ENCODE data around the gene UBE2G2.

Gene UBE2G2

DNA sequence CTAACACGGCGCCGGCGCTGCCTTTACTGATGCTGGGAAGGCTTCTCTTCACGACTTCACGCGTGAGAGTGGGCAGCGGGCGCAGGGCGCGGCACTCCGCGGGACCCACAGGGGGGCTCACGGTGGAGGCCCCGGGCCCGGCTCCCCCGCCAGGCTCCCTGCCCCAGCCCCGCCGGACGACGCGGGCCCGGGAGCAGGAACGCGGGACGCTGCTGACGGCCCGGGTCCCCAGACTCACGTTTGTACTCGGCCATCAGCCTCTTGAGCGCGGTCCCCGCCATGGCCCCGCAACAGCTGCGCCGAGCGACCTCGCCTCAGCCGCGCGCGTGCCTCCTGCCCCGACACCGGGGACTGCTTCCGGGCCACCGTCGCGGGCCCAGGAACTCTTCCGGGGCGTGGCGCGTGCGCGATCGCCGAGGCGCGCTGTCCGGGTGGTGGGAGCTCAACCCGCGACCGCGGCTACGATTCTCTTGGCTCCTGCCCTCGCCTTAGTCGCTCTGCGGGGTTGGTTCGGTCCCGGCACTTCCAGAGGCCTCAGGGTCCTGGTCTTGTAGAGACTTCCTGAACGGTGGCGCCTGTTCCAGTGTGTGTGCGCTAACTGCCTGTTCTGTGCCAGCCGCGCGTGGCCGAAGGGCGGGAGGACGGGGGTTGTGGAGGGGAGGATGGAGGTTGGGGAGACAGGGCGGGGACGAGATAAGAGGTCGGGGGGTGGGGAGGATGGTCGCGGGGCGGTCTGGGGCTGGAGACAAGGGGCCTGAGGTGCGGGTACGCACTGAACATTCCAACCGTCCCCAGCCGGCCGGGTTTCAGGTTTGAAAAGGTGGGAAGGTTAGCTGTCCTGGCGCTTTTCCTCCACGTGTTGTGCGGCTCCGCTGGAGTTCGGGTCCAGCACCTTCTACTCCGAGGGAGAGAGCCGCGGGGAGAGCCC, at the start of gene UBE2G2:
Gene UBE2G2 (minus strand): TSS at position 353 of the 928 bp plus-strand sequence. CDS start 72 bp downstream, at position 281.
- FAIRE-seq (no peak), DNase-seq (ENCODE audit: insufficient read length, low spot score) (peak; percentile 98)
- peak; percentile 95 for TF ChIP-seq POLR2A (IDR thresholded peaks at IDR 0.05; ENCODE audit: low read depth, low read length)

DNA sequence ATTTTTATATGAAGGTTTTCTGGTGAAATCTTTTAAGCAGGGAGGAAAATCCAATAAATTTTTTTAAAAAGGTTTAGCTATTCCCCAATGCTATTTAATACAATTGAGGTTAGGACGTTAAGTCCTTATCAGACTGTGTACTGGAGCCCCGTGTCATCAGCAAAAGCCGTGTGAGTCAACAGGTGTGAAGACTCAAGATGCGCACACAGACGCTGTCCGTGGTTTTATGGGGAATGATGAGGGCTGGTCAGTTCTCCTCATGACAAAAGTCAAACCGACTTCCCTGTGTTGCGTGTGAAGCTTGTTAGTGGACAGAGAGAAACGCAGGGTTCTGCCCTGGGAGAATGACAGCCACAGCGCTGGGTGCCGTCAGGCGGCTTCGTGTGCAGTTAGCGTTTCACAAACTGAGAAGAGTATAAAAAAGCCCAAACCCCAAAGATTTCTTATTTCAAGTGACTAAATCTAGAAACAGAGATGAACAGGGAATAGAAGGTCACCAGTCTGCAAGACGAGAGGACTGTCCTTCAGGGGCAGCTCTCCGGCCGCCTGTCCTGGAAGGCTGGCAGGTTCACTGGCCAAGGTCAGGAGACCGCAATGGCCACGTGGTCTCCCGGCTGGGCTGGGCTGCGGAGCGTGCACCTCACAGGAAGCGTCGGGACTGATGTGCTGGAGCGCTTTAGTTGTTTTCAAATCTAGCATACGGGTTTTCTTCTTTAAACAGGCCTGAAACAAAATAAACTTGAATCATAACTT, 49.5 kb upstream of the UBE2G2 start:
- no peak for TF ChIP-seq POLR2A (IDR thresholded peaks at IDR 0.05; ENCODE audit: low read depth, low read length)
- DNase-seq (ENCODE audit: insufficient read length, low spot score) (no peak), FAIRE-seq (no peak)

- FAIRE-seq (no peak), DNase-seq (ENCODE audit: insufficient read length, low spot score) (no peak)
- no peak for TF ChIP-seq POLR2A (IDR thresholded peaks at IDR 0.05; ENCODE audit: low read depth, low read length)
Observed at GRCh38 chr21:44850208-44850800, 48.7 kb upstream of the UBE2G2 start.

- DNase-seq (ENCODE audit: insufficient read length, low spot score) (no peak), FAIRE-seq (no peak)
- no peak for TF ChIP-seq POLR2A (IDR thresholded peaks at IDR 0.05; ENCODE audit: low read depth, low read length)
Observed at GRCh38 chr21:44849616-44850130, 48.1 kb upstream of the UBE2G2 start.

GRCh38 chr21:44848821-44849521, 47.4 kb upstream of the UBE2G2 start:
- no peak for TF ChIP-seq POLR2A (IDR thresholded peaks at IDR 0.05; ENCODE audit: low read depth, low read length)
- FAIRE-seq (no peak), DNase-seq (ENCODE audit: insufficient read length, low spot score) (no peak)

DNA sequence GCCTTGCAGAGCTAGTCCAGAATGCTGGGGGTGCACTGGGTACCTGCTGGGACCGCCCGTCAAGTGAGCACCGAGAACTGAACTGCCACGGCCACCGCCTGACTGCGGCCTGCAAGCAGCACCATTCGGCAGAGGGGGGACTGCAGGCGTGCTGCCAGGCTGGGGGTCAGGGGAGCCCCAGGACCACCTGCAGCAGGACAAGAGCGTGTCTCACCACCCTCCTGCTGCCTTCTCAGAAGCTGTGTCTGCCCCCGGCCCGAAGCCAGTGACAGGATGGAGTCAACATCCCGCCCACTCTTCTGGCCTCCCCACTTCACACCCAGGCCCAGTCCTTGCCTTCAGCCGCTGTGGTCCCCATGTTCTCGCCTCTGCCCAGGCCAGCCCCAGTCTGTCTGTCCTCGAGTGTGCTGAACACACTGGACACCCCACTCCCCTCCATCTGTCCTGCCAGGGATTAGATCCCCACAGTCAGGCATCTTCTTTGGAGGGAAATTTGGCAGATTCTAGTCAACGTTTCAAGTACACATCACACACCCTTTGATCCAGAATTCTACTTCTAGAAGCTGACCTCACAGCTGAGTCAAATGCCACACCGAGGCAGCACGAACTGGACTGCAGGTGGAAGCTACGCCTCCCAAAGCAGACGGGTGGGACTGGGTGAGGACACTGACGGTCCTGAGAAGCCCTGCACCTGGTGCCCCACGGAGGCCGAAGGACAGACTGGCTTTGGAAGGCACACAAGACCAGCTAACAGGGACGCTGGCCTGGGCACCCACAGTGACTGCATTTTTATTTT, 45.8 kb upstream of the UBE2G2 start:
- DNase-seq (ENCODE audit: insufficient read length, low spot score) = no peak

DNA sequence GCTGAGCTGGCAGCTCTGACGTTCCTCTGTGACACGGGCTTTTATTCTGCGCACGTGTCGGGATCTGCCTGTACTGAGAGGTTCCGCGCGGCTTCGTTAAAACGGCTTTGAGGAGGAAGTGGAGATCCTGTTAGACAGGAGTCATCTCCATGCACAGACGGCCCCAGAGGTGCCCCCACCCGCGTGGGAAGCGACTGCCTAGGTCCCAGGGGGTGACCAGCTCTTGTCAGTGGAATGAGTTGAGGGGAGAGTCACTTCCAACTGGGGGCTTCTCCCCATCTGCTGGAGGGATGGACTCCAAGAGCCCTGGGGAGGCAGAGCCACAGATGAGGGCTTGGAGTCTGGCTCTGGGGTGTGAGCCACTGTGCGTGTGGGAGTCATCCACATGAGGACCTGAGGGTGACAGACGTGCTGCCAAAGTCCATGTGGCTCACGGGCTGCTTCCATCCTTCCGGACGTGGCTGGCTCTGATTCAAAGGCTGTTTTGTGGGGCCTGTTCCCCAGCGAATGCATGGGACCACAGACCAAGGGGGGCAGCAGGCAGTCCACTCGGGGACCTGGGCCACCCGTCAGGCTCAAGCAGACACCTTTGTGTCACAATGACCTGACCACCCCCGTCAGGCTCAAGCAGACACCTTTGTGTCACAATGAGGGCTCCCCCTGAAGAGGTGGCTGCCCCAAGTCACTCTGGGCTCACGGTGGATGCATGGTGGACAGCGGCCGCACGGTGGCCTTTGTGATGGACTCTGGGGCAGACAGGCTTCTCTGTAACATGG, 45.1 kb upstream of the UBE2G2 start:
- TF ChIP-seq POLR2A (IDR thresholded peaks at IDR 0.05; ENCODE audit: low read depth, low read length) = no peak
- DNase-seq (ENCODE audit: insufficient read length, low spot score) (no peak), FAIRE-seq (no peak)

More for the DNA sequence above, 45.8 kb upstream of the UBE2G2 start:
- no peak for TF ChIP-seq POLR2A (IDR thresholded peaks at IDR 0.05; ENCODE audit: low read depth, low read length)
- FAIRE-seq = no peak

DNA sequence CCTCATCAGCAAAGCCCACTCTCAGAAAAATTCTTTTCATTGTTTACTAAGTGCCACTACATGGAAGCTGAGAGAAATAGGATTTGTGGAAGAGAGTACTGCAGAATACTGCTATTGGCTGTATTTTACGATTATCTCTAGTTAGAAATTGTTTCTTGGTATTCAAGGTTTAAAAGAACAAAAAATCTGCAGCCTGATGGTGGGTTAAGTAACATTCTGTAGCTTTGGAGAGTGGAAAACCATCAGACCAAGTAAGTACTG, 44.5 kb upstream of the UBE2G2 start:
- DNase-seq (ENCODE audit: insufficient read length, low spot score) = no peak
- FAIRE-seq = no peak
- no peak for TF ChIP-seq POLR2A (IDR thresholded peaks at IDR 0.05; ENCODE audit: low read depth, low read length)

DNA sequence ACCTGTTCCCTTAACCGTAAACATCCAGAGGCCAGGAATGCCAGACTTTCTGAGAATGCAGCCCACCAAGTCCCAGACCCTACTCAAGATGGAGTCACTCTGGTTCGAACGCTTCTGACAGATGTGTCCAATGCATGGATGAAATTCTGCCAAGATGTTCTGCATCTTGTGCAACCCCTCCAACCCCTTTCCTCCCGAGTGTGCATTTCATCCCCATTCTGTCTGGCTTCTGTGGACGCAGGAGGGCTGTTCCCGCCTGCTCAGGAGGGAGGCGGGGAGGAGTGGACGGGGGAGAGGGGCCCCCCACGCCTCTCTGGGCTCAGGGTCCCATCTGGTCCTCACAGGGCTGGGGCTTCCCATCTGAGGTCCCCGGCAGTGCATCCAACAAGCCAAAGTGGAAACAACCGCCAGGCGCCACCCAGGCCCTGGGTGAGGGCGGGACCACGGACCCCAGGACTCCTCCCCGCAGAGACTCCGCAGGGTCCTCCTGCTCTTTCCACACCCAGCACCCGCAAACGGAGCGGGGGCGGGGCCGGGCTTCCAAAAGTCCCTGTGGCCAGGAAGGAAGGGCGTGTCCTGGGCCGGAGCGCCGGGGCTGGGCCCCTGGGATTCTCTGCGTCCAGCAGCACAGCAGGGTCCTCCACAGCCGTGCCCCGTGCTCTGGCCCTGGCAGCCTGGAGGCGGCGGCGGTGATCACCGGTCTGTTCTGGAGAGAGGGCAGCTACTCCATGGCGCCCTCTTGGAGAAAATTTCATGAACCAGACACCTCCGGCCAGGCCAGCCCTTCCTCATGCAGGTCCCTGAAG, 44.0 kb upstream of the UBE2G2 start:
- DNase-seq (ENCODE audit: insufficient read length, low spot score) = no peak
- no peak for FAIRE-seq
- TF ChIP-seq POLR2A (IDR thresholded peaks at IDR 0.05; ENCODE audit: low read depth, low read length) = no peak

DNA sequence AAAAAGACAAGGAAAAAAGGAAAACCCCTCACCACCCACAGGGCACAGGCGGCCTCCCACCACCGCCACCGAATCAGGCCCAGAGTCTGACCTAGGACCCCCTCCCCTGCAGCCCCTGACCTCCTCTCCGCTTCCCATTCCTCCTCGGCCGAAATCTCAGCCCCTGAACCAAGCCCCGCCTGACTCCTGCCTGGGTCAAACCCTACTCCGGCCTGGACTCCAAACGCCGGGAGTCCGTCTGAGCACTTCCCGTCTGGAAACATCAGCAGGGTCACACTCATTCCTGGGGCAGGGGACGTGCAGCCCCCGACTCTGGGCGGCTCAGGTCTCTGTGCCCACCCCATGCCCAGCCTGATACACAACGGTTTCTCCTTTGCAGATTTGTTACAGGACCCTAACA, 42.6 kb upstream of the UBE2G2 start:
- no peak for FAIRE-seq
- no peak for DNase-seq (ENCODE audit: insufficient read length, low spot score)
- no peak for TF ChIP-seq POLR2A (IDR thresholded peaks at IDR 0.05; ENCODE audit: low read depth, low read length)

- FAIRE-seq = no peak
- DNase-seq (ENCODE audit: insufficient read length, low spot score) = no peak
- TF ChIP-seq POLR2A (IDR thresholded peaks at IDR 0.05; ENCODE audit: low read depth, low read length) = no peak
Observed at GRCh38 chr21:44842721-44843445, 41.3 kb upstream of the UBE2G2 start.

All from H54 (cell line).